Measurements from ENCODE around the gene SPEG.

SPEG gene

GRCh38 chr2:219426068-219426443, 8.6 kb upstream of the SPEG start:
- DNase-seq, result no peak

- DNase-seq, result no peak
These were observed 8.0 kb upstream of the SPEG start for GRCh38 chr2:219426534-219427136.

GRCh38 chr2:219428469-219428868, 6.2 kb upstream of the SPEG start:
- no peak for DNase-seq

- no peak for DNase-seq
These were observed 4.6 kb upstream of the SPEG start for GRCh38 chr2:219429958-219430606.

- DNase-seq, result no peak
These were observed 3.7 kb upstream of the SPEG start for GRCh38 chr2:219430633-219431615.

GRCh38 chr2:219433666-219434467, 776 bp upstream of the SPEG start:
- peak; percentile 21 for DNase-seq

- no peak for DNase-seq
These were observed 250 bp upstream of the SPEG start for GRCh38 chr2:219434468-219434717.

- DNase-seq, result no peak
These were observed 1.1 kb downstream of the SPEG start for GRCh38 chr2:219435701-219436100.

- DNase-seq, result no peak
These were observed 1.8 kb downstream of the SPEG start for GRCh38 chr2:219436491-219436890.

GRCh38 chr2:219437141-219437540, 2.5 kb downstream of the SPEG start:
- no peak for DNase-seq

GRCh38 chr2:219437690-219438206, 3.1 kb downstream of the SPEG start:
- no peak for DNase-seq

GRCh38 chr2:219438453-219438852, 3.8 kb downstream of the SPEG start:
- DNase-seq, result no peak

- DNase-seq, result no peak
These were observed 4.9 kb downstream of the SPEG start for GRCh38 chr2:219439506-219439905.

GRCh38 chr2:219440388-219441256, 6.0 kb downstream of the SPEG start:
- no peak for DNase-seq

- DNase-seq, result peak; percentile 64
These were observed 7.0 kb downstream of the SPEG start for GRCh38 chr2:219441451-219442255.

- DNase-seq, result no peak
These were observed 7.8 kb downstream of the SPEG start for GRCh38 chr2:219442256-219443015.

- DNase-seq, result no peak
These were observed 8.5 kb downstream of the SPEG start for GRCh38 chr2:219443016-219443696.

- DNase-seq, result no peak
These were observed 9.0 kb downstream of the SPEG start for GRCh38 chr2:219443697-219444023.

- no peak for DNase-seq
These were observed 10.0 kb downstream of the SPEG start for GRCh38 chr2:219444566-219445091.

GRCh38 chr2:219445220-219445640, 10.6 kb downstream of the SPEG start:
- DNase-seq, result no peak
